GM21390 (cell line): ENCODE measurements around the gene ZBTB5.
"Not testable (repeated sequence)": the region's sequence is repeated elsewhere in the genome, so short reads cannot be mapped to it uniquely, and the experiment has no call there.

Experiments used
- ATAC-seq: cut with Tn5 transposase; IDR thresholded peaks from one replicate; pipeline ENCODE4 v1.9.1; 2021; ENCODE audit not compliant: unreplicated experiment

ZBTB5 gene

GRCh38 chr9:37426431-37426830, 38.8 kb downstream of the ZBTB5 start:
- ATAC-seq: not testable (repeated sequence)

GRCh38 chr9:37425298-37425752, 39.9 kb downstream of the ZBTB5 start:
- no peak for ATAC-seq

- ATAC-seq: no peak
Observed at GRCh38 chr9:37424686-37425297, 40.5 kb downstream of the ZBTB5 start.

GRCh38 chr9:37424204-37424685, 41.0 kb downstream of the ZBTB5 start:
- ATAC-seq: no peak

- no peak for ATAC-seq
Observed at GRCh38 chr9:37423508-37423907, 41.7 kb downstream of the ZBTB5 start.

GRCh38 chr9:37422289-37423104, 42.8 kb downstream of the ZBTB5 start, which contains the start of gene GRHPR:
TSS of gene GRHPR (plus strand) at chr9:37422696. CDS start at chr9:37422751, 55 bp downstream.
- ATAC-seq: peak; percentile 96

- ATAC-seq: no peak
Observed at GRCh38 chr9:37421914-37422288, 43.3 kb downstream of the ZBTB5 start.

GRCh38 chr9:37420271-37421215, 44.7 kb downstream of the ZBTB5 start:
- no peak for ATAC-seq

- ATAC-seq: no peak
Observed at GRCh38 chr9:37419204-37419603, 46.0 kb downstream of the ZBTB5 start.

GRCh38 chr9:37417857-37418618, 47.2 kb downstream of the ZBTB5 start:
- no peak for ATAC-seq

GRCh38 chr9:37417252-37417803, 47.9 kb downstream of the ZBTB5 start:
- no peak for ATAC-seq

GRCh38 chr9:37415011-37415719, 50.1 kb downstream of the ZBTB5 start:
- peak; percentile 41 for ATAC-seq

- ATAC-seq: no peak
Observed at GRCh38 chr9:37414503-37414943, 50.7 kb downstream of the ZBTB5 start.

GRCh38 chr9:37413311-37413710, 51.9 kb downstream of the ZBTB5 start:
- no peak for ATAC-seq

- ATAC-seq: no peak
Observed at GRCh38 chr9:37412431-37413151, 52.7 kb downstream of the ZBTB5 start.

- peak; percentile 22 for ATAC-seq
Observed at GRCh38 chr9:37410969-37411785, 54.1 kb downstream of the ZBTB5 start.

GRCh38 chr9:37410354-37410861, 54.8 kb downstream of the ZBTB5 start:
- no peak for ATAC-seq
